Fibroblast of villous mesenchyme (primary cell): ENCODE data around the gene SLC5A5. TPM values are rescaled to one million over a fixed set of nuclear protein-coding genes. Genes with fewer than 3 reads are reported as not detected.
"Not testable (repeated sequence)": the region's sequence is repeated elsewhere in the genome, so short reads cannot be mapped to it uniquely, and the experiment has no call there.

Source experiments
- DNase-seq: peaks from one replicate; pipeline ENCODE4 v3.0.0-alpha.2; 2010; ENCODE audit warnings: low read depth
- H3K4me3 ChIP-seq: 2 replicates; pipeline ENCODE4 v1.5.1; 2011; ENCODE audit warnings: low read depth, mild to moderate bottlenecking, low read length
- total RNA-seq: library from RNA; depleted of rRNA; stranded (reverse); fragments of >200 nt; gene quantifications from 2 replicates; pipeline ENCODE4 v1.2.3, GENCODE V29; 2012
- TF ChIP-seq, protein P1 (sequence below): IDR thresholded peaks from 2 replicates; pipeline ENCODE4 v1.5.1; 2012; ENCODE audit warnings: low read depth, mild to moderate bottlenecking, low read length; ENCODE audit not compliant: insufficient read depth

SLC5A5 gene
- total RNA-seq, 1 donor: not detected

DNA sequence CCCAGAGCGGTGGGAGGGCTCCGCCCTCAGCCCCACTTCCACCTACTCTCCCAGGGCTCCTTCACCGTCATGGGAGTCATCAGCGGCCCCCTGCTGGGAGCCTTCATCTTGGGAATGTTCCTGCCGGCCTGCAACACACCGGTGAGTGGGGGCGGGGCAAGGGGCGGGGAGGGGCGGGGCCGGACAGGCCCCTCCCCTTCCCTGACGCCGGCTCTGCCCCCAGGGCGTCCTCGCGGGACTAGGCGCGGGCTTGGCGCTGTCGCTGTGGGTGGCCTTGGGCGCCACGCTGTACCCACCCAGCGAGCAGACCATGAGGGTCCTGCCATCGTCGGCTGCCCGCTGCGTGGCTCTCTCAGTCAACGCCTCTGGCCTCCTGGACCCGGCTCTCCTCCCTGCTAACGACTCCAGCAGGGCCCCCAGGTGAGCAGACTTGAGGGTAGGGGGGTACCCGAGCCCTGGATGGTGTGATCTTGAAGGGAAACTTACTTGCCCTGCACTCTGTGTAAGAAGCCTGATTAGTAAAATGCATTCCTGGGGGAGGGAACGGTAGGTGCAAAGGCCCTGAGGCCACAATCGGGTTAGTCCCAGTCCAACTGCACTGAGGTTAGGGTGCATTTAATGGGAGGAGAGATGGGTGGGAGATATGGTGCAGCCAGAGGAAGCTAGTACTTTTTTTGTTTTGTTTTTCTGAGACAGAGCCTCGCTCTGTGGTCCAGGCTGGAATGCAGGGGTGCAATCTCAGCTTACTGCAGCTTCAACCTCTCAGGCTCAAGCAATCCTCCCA, 12.1 kb downstream of the SLC5A5 start:
- no peak overlapping the region for H3K4me3 ChIP-seq
- no peak for DNase-seq
- TF ChIP-seq, protein P1, sequence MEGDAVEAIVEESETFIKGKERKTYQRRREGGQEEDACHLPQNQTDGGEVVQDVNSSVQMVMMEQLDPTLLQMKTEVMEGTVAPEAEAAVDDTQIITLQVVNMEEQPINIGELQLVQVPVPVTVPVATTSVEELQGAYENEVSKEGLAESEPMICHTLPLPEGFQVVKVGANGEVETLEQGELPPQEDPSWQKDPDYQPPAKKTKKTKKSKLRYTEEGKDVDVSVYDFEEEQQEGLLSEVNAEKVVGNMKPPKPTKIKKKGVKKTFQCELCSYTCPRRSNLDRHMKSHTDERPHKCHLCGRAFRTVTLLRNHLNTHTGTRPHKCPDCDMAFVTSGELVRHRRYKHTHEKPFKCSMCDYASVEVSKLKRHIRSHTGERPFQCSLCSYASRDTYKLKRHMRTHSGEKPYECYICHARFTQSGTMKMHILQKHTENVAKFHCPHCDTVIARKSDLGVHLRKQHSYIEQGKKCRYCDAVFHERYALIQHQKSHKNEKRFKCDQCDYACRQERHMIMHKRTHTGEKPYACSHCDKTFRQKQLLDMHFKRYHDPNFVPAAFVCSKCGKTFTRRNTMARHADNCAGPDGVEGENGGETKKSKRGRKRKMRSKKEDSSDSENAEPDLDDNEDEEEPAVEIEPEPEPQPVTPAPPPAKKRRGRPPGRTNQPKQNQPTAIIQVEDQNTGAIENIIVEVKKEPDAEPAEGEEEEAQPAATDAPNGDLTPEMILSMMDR: no peak

DNA sequence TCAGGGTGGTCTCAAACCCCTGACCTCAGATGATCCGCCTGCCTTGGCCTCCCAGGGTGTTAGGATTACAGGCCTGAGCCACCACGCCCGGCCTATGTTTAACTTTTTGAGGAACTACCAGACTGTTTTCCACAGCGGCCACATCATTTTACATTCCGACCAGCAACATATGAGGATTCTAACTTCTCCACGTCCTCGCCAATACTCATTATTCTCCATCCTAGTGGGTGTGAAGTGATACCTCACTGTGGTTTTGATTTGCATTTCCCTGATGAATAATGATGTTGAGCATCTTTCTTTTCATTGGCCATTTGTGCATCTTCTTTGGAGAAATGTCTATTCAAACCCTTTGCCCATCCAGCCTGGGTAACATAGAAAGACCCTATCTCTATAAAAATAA, 14.8 kb downstream of the SLC5A5 start:
- TF ChIP-seq, protein P1: no peak
- no peak overlapping the region for H3K4me3 ChIP-seq
- DNase-seq: no peak

DNA sequence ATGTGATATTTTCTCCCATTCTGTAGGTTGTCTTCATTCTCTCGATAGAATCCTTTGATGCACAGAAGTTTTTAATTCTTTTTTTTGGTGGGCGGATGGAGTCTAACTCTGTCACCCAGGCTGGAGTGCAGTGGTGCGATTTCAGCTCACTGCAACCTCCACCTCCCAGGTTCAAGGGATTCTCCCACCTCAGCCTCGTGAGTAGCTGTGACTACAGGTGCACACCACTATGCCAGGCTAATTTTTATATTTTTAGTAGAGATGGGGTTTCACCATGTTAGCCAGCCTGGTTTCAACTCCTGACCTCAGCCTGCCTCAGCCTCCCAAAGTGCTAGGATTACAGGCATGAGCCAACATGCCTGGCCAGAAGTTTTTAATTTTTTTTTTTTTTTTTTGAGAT, 15.5 kb downstream of the SLC5A5 start:
- DNase-seq, H3K4me3 ChIP-seq: not testable (repeated sequence)

DNA sequence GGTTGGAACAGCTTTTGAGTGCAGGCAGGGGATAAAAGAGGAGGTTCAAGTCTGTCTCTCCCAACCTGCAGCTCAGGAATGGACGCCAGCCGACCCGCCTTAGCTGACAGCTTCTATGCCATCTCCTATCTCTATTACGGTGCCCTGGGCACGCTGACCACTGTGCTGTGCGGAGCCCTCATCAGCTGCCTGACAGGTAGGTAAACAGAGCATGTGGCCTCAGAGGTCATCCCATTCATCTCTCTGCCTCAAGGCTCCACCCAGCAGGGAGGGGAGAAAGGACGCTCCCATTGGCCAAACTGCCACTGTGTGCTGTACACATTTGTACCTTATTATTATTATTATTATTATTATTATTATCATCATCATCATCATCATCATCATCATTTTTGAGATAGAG, 16.5 kb downstream of the SLC5A5 start:
- no peak for DNase-seq
- TF ChIP-seq, protein P1: no peak

DNA sequence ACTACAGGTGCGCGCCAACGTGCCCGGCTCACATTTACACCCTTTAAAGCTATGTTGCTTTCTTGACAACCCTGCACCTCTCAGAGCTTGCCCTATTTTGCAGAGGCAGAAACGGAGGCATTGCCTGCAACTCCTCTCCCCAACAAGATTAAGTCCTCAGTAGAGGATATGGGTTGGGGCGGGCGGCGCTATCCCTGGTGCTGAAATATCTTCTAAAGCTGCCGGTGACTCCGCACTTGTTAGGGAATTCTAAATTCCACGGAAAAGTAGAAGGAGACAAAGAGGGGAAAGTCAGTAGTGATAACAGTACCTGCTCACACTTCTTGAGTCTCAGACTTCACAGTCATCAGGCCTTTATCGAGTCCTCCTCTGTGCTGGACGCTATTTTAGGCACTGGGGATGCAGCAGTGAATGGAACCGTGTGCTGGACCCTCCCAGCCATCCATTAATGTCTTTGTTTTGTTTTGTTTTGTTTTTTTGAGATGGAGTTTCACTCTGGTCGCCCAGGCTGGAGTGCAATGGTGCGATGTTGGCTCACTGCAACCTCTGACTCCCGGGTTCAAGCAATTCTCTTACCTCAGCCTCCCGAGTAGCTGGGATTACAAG, 18.0 kb downstream of the SLC5A5 start:
- peak; percentile 54 for DNase-seq
- TF ChIP-seq, protein P1: no peak
- no peak overlapping the region for H3K4me3 ChIP-seq

More for the DNA sequence above, 16.5 kb downstream of the SLC5A5 start:
- no peak overlapping the region for H3K4me3 ChIP-seq

DNA sequence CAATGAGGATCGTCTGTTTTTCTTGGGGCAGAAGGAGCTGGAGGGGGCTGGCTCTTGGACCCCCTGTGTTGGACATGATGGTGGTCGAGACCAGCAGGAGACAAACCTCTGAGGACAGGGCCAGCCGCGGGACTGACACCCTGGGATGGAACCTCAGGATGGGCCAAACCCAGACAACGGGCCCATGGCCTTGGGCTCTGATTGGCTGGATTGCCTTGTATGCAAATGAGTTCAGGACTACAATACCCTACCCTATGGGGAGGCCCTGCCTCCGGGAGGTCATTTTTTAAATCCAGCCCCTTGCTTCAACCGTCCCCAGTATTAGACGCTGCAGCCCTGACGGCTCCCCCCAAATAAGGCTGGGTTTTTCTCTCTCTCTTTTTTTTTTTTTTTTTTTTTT, 22.0 kb downstream of the SLC5A5 start:
- no peak for DNase-seq
- no peak overlapping the region for H3K4me3 ChIP-seq
- TF ChIP-seq, protein P1: no peak

DNA sequence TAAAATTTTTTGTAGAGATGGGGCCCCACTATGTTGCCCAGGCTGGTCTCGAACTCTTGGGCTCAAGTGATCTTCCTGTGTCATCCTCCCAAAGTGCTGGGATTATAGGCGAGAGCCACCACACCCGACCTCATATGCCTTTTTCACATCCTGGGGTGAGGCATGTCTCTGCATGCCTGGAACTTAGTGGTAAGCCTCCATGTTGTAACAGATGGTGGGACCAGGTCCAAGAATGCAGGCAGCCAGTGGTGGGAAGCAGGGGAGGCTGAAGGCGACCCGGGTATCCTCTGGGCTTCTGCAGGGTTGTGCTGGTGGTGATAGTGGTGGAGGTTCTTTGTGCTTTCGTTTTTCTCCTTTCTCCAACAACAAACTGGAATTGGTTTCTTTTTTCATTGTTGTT, 31.0 kb downstream of the SLC5A5 start:
- no peak overlapping the region for H3K4me3 ChIP-seq
- TF ChIP-seq, protein P1: no peak
- DNase-seq: peak; percentile 72
